A549 (cell line): ENCODE measurements around the gene CDC26.

Source experiments
- CBX2 ChIP-seq: fragments of 200-600 bp; sonication (generic); IDR thresholded peaks from 2 replicates; pipeline ENCODE4 v1.6.1; 2016; ENCODE audit warnings: low read depth, mild to moderate bottlenecking, borderline replicate concordance
- CTCF ChIP-seq: fragments of >200 bp; sonication (Bioruptor Twin); formaldehyde crosslinking; IDR thresholded peaks from 3 replicates; pipeline ENCODE4 v1.5.1; 2016
- HDAC2 ChIP-seq: fragments of 200-600 bp; sonication (generic); IDR thresholded peaks from 2 replicates; pipeline ENCODE4 v1.6.1; 2016
- TF ChIP-seq, protein P1 (sequence below): fragments of 200-600 bp; sonication (generic); IDR thresholded peaks from 2 replicates; pipeline ENCODE4 v1.6.1; 2016; ENCODE audit warnings: antibody characterized with exemption, mild to moderate bottlenecking, moderate library complexity
- TF ChIP-seq, protein P2 (sequence below): IDR thresholded peaks from 2 replicates; pipeline ENCODE4 v1.6.1; 2012

DNA sequence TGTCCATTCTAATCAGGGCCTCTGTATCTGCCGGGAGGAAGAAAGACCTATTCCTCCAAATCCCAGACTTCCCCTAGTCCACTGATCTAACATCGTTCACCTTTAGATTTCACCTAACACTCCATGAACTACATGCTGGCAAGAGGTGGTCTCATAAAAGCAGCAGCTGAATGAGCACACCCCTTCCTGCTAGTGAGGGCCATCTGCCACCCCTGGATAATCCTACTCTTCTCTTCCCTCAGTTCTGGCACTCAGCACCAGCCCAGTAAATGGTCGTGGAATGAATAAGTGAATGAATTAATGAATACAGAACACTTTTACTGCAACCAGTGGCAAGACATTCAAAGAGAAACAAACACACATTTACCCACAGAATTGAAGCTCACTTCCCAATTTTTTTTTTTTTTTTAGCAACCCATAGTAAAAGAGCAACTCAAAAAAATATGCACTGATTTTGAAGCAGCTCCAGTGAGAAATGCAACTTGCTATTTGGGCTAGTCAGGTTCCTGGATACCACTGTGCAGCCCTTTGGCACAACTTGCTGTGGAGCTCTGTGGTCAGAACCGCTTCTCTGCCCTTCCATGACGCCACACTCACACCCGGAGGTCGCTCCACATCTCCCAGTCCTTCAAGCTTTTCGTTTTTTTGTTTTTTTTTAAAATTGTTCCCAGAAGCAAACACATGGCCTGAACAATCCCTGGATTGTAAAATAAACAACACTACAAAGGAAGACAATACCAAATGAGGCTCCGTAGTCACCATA is 21.6 kb upstream of the CDC26 start:
- TF ChIP-seq, protein P1, sequence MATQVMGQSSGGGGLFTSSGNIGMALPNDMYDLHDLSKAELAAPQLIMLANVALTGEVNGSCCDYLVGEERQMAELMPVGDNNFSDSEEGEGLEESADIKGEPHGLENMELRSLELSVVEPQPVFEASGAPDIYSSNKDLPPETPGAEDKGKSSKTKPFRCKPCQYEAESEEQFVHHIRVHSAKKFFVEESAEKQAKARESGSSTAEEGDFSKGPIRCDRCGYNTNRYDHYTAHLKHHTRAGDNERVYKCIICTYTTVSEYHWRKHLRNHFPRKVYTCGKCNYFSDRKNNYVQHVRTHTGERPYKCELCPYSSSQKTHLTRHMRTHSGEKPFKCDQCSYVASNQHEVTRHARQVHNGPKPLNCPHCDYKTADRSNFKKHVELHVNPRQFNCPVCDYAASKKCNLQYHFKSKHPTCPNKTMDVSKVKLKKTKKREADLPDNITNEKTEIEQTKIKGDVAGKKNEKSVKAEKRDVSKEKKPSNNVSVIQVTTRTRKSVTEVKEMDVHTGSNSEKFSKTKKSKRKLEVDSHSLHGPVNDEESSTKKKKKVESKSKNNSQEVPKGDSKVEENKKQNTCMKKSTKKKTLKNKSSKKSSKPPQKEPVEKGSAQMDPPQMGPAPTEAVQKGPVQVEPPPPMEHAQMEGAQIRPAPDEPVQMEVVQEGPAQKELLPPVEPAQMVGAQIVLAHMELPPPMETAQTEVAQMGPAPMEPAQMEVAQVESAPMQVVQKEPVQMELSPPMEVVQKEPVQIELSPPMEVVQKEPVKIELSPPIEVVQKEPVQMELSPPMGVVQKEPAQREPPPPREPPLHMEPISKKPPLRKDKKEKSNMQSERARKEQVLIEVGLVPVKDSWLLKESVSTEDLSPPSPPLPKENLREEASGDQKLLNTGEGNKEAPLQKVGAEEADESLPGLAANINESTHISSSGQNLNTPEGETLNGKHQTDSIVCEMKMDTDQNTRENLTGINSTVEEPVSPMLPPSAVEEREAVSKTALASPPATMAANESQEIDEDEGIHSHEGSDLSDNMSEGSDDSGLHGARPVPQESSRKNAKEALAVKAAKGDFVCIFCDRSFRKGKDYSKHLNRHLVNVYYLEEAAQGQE: no peak
- TF ChIP-seq CBX2 (no peak), HDAC2 (no peak), CTCF (no peak)
- TF ChIP-seq, protein P2, sequence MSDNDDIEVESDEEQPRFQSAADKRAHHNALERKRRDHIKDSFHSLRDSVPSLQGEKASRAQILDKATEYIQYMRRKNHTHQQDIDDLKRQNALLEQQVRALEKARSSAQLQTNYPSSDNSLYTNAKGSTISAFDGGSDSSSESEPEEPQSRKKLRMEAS: no peak
